Heart left ventricle (tissue), 16 donors: ENCODE data around the gene CA9. TPM values are rescaled to one million over a fixed set of nuclear protein-coding genes. Genes with fewer than 3 reads are reported as not detected.

Experiments
- ATAC-seq, 4 donors: fragments of 200-7000 bp; cut with Tn5 transposase; one replicate each; pipeline ENCODE4 v1.9.1; 2020 to 2022; ENCODE audit warnings: moderate library complexity in 4 of 4, mild to moderate bottlenecking in 3 of 4, moderate number of reproducible peaks in 1 of 4
- DNase-seq, 5 donors: peaks; one replicate each; pipeline ENCODE4 v3.0.0-alpha.2; 2020
- H3K27ac ChIP-seq, 12 donors: fragments of 200-600 bp; sonication (generic) in 4 of 12; one replicate each; pipeline versions ENCODE4 v1.5.0 to v1.8.0; 2016 to 2022; ENCODE audit warnings: mild to moderate bottlenecking in 2 of 12
- H3K27me3 ChIP-seq, 9 donors: fragments of 200-600 bp; sonication (generic) in 2 of 9; one replicate each; pipeline versions ENCODE4 v1.5.1 to v1.8.0; 2016 to 2022; ENCODE audit warnings: mild to moderate bottlenecking in 3 of 9
- H3K36me3 ChIP-seq, 9 donors: fragments of 200-600 bp; sonication (generic) in 2 of 9; one replicate each; pipeline versions ENCODE4 v1.5.0 to v1.8.0; 2018 to 2022; ENCODE audit warnings: mild to moderate bottlenecking in 2 of 9
- H3K4me1 ChIP-seq, 12 donors: fragments of 200-600 bp; sonication (generic) in 4 of 12; one replicate each; pipeline versions ENCODE4 v1.5.0 to v1.8.0; 2016 to 2022; ENCODE audit warnings: mild to moderate bottlenecking in 3 of 12
- H3K4me3 ChIP-seq, 12 donors: fragments of 200-600 bp; sonication (generic) in 4 of 12; one replicate each; pipeline versions ENCODE4 v1.5.0 to v1.8.0; 2017 to 2022; ENCODE audit warnings: mild to moderate bottlenecking in 9 of 12, moderate library complexity in 4 of 12
- H3K9me3 ChIP-seq, 12 donors: fragments of 200-600 bp; sonication (generic) in 4 of 12; one replicate each; pipeline versions ENCODE4 v1.5.0 to v1.8.0; 2016 to 2022; ENCODE audit warnings: mild to moderate bottlenecking in 1 of 12
- CTCF ChIP-seq, 12 donors: fragments of 200-600 bp; sonication (generic) in 4 of 12; IDR thresholded peaks; one replicate each; pipeline versions ENCODE4 v1.5.0 to v1.8.0; 2018 to 2022; ENCODE audit warnings: antibody characterized with exemption in 12 of 12, mild to moderate bottlenecking in 5 of 12
- POLR2A ChIP-seq, 2 donors: fragments of 450-650 bp; IDR thresholded peaks; one replicate each; pipeline ENCODE4 v1.6.1; 2017; ENCODE audit warnings: antibody characterized with exemption in 2 of 2, mild to moderate bottlenecking in 2 of 2, moderate library complexity in 2 of 2
- WGBS, 4 donors: extraction: QIAGEN DNeasy Blood & Tissue Kit in 2 of 4; methylation state at CpG; one replicate each; pipeline versions ENCODE4 v1.1.5 to v1.1.7; 2013 to 2018; 5-methylcytosine and 5-hydroxymethylcytosine counted together
- intact Hi-C, 10 donors: fragments of 100-400 bp; cut with DNase I; formaldehyde crosslinking; loops; one replicate each; pipeline versions ENCODE4 v1.11.1 to v1.14.2; 2022
- polyA plus RNA-seq, 2 donors: library from polyadenylated mRNA; stranded (reverse); fragments of 200-250 nt; gene quantifications; one replicate each; pipeline ENCODE4 v1.2.3, GENCODE V29; 2013
- total RNA-seq, 9 donors: library from RNA; depleted of rRNA in 2 of 9; stranded (reverse); fragments of >200 nt in 2 of 9; fragmentation: NEBNext Ultra II Directional in 3 of 9; extraction: Animal tissue kit (Norgen Biotek cat#: 25700) in 3 of 9; gene quantifications; one replicate each; pipeline versions ENCODE4 v1.1.0 to v1.2.4, GENCODE V29; 2016 to 2023
- donor health status: ischemic (EF 13 %, LVEDD 7.1; RV severe dilation, severe dysfunction).
- donor health status: healthy with polysubstance abuse.
- donor health status: DM: no; HTN: yes; CAD: no.
- donor health status: DM: no; HTN: no; CAD: no.
- donor health status: ischemic (EF 25% LVEDD 6.9; RV normal size, moderate dysfunction).
- donor health status: ischemic (EF 25% LVEDD 5.7; RV mildly dilated, moderate dysfunction).
- donor health status: healthy.
- donor health status: DM: yes; HTN: yes; CAD: no.
- donor health status: ischemic (EF 35%, LVEDD 5.7; RV mildly dilated, moderate dysfunction).
- donor health status: nonischemic (EF 11% LVEDD 7.7; RV severe dilation, severe dysfunction).
- donor health status: DM: yes; HTN: yes; CAD: no.
- donor health status: PGD.
- donor health status: ischemic (EF 29% LVEDD 5.4; RV normal size, mild dysfunction).
- donor health status: nonischemic (EF 23%, LVEDD 6.1; RV moderate dilation, normal function).

Gene CA9
- total and polyA plus RNA-seq, 11 donors, result 0.23 to 13.9 (median 0.54) TPM; not detected in 6

- Histone ChIP-seq H3K27ac (no peak overlapping the region), H3K9me3 (no peaks in the 10 kb centered on the region), H3K27me3 (no peaks in the 10 kb centered on the region), H3K4me1 (no peaks in the 10 kb centered on the region), H3K36me3 (peaks cover 19 to 100% (median 100%) of the 10 kb centered on the region in 9 donors), H3K4me3 (no peak overlapping the region)
- DNase-seq, result no peak
- TF ChIP-seq POLR2A (IDR thresholded peaks at IDR 0.05) (no peak), CTCF (IDR thresholded peaks at IDR 0.05) (no peak)
- no peak for ATAC-seq
- intact Hi-C loops, result no loop called here
- WGBS, 4 donors, result 89 to 92% (median 90%) methylated on average over 8 to 14 of the region's 14 CpGs
Observed at GRCh38 chr9:35717132-35717870, 43.6 kb downstream of the CA9 start.

GRCh38 chr9:35718721-35719511 lies 45.2 kb downstream of the CA9 start:
- H3K4me1 ChIP-seq, result no peaks in the 10 kb centered on the region
- DNase-seq, result no peak
- no peak for TF ChIP-seq POLR2A (IDR thresholded peaks at IDR 0.05)
- no peak for TF ChIP-seq CTCF (IDR thresholded peaks at IDR 0.05)
- intact Hi-C loops, result no loop called here
- H3K27me3 ChIP-seq, result no peaks in the 10 kb centered on the region
- H3K9me3 ChIP-seq, result no peaks in the 10 kb centered on the region
- no peak overlapping the region for H3K4me3 ChIP-seq
- H3K27ac ChIP-seq, result no peak overlapping the region
- no peak for ATAC-seq
- H3K36me3 ChIP-seq, result peaks cover 18 to 100% (median 100%) of the 10 kb centered on the region in 9 donors
- 90 to 92% (median 91%) methylated on average over 15 of the region's 15 CpGs for WGBS, 4 donors

- no peak for DNase-seq
- H3K4me1 ChIP-seq, result no peaks in the 10 kb centered on the region
- H3K27ac ChIP-seq, result no peak overlapping the region
- H3K9me3 ChIP-seq, result no peaks in the 10 kb centered on the region
- intact Hi-C loops, result no loop called here
- TF ChIP-seq POLR2A (IDR thresholded peaks at IDR 0.05) (no peak), CTCF (IDR thresholded peaks at IDR 0.05) (no peak)
- no peak for ATAC-seq
- H3K27me3 ChIP-seq, result no peaks in the 10 kb centered on the region
- no peak overlapping the region for H3K4me3 ChIP-seq
- WGBS, 4 donors, result 90 to 99% (median 95%) methylated on average over 4 of the region's 4 CpGs
- H3K36me3 ChIP-seq, result peaks cover 16 to 100% (median 100%) of the 10 kb centered on the region in 9 donors
Observed at GRCh38 chr9:35719546-35719945, 45.8 kb downstream of the CA9 start.

- Histone ChIP-seq H3K27ac (no peak overlapping the region), H3K36me3 (peaks cover 0 to 82% (median 80%) of the 10 kb centered on the region in 9 donors), H3K4me3 (no peak overlapping the region), H3K4me1 (peaks cover 0 to 31% (median 23%) of the 10 kb centered on the region in 12 donors), H3K27me3 (no peaks in the 10 kb centered on the region), H3K9me3 (no peaks in the 10 kb centered on the region)
- no peak for ATAC-seq
- intact Hi-C loops, result no loop called here
- 80 to 96% (median 93%) methylated on average over 2 of the region's 2 CpGs for WGBS, 4 donors
- no peak for TF ChIP-seq POLR2A (IDR thresholded peaks at IDR 0.05)
- DNase-seq, result no peak
Observed at GRCh38 chr9:35723426-35723825, 49.7 kb downstream of the CA9 start.
